Sciatic nerve (tissue), 2 donors: ENCODE measurements around the gene PPP3CA. TPM values are rescaled to one million over a fixed set of nuclear protein-coding genes. Genes with fewer than 3 reads are reported as not detected.
A peak's percentile ranks its signal among the peaks of the same experiment; 100 is the strongest.

ENCODE experiments used
- ATAC-seq: fragments of 200-7000 bp; cut with Tn5 transposase; one replicate; pipeline ENCODE4 v1.9.1; 2020; ENCODE audit warnings: mild to moderate bottlenecking, moderate library complexity
- DNase-seq: peaks from one replicate; pipeline ENCODE4 v3.0.0-alpha.2; 2020; ENCODE audit warnings: low spot score
- intact Hi-C: fragments of 100-400 bp; cut with DNase I; formaldehyde crosslinking; loops from one replicate; pipeline ENCODE4 v1.14.2; 2022
- total RNA-seq: library from RNA; stranded (reverse); fragmentation: NEBNext Ultra II Directional; extraction: Animal tissue kit (Norgen Biotek cat#: 25700); gene quantifications from one replicate; pipeline ENCODE4 v1.2.1, GENCODE V29; 2021
- donor health status: DM: no; HTN: no; CAD: no.
- donor health status: DM: no; HTN: no; CAD: no.

The PPP3CA gene
- total RNA-seq: 56.8 TPM

DNA sequence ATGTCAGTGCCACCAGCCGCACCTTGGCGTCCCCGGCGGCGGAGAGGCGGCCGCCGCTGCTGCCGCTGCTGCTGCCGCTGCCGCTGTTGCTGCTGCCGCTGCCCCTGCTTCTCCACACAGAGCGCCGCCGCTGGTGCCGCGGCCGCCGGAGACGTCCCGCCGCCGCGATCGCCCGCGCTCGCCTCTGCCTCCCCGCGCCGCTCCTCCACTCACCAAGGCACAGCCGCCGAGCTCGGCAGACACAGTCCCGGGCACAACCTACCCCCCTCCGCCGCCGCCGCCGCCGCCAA is at the start of gene PPP3CA:
Gene PPP3CA, minus strand, starts transcription at position 260 of the 290 bp plus-strand sequence.
- ATAC-seq (no peak), DNase-seq (no peak)
- intact Hi-C loops: loop anchor here (10.0 kb wide), 1 partner anchor 62 kb away; no protein-coding TSS in a partner anchor

GRCh38 chr4:101393256-101393655 is 45.9 kb upstream of the PPP3CA start:
- DNase-seq (no peak), ATAC-seq (no peak)
- intact Hi-C loops: no loop called here

DNA sequence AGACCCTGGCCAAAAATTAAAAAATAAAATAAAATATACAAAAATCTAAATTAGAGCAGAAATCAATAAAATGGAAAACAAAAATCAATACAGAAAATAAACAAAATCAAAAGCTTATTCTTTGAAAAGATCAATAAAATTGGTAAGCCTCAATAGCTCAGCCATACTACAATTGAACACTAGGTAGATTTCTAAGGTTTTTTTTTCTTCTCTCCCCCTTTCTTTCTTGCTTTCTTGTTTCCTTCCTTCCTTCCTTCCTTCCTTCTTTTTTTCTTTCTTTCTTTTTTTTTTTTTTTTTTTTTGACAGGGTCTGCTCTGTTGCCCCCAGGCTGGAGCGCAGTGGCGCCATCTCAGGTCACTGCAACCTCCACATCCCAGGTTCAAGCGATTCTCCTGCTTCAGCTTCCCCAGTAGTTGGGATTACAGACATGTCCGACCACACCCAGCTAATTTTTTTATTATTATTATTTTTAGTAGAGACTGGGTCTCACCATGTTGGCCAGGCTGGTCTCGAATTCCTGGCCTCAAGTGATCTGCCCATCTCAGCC is 23.4 kb upstream of the PPP3CA start:
- DNase-seq: no peak
- no peak for ATAC-seq
- intact Hi-C loops: no loop called here

- intact Hi-C loops: no loop called here
- no peak for ATAC-seq
- no peak for DNase-seq
Observed at GRCh38 chr4:101367201-101367600, 19.9 kb upstream of the PPP3CA start.

- intact Hi-C loops: no loop called here
- DNase-seq (no peak), ATAC-seq (no peak)
Observed at GRCh38 chr4:101366331-101366730, 19.0 kb upstream of the PPP3CA start.

DNA sequence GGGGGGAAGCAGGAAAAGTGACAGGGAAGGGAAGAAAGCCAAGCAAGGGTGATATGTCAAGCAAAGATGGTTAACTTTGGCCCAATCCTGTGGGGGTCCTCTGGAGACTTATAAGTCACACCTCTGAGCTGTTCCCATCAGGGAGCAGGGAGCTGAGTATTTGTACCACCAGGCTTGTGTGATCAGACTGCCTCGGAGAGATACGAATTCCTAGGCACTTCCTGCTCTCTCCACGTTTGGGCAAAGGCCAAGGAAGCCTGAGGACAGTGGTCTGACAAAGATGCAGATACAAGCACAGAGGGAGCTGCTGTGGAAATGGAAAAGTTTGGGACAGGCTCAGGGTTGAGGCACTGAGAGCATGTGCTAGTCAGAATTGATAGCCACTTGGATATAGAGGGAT is 10.4 kb upstream of the PPP3CA start:
- no peak for ATAC-seq
- intact Hi-C loops: no loop called here

GRCh38 chr4:101356928-101357327 is 9.6 kb upstream of the PPP3CA start:
- intact Hi-C loops: no loop called here
- DNase-seq: no peak
- ATAC-seq: peak; percentile 38

More for the DNA sequence above, 10.4 kb upstream of the PPP3CA start:
- no peak for DNase-seq

DNA sequence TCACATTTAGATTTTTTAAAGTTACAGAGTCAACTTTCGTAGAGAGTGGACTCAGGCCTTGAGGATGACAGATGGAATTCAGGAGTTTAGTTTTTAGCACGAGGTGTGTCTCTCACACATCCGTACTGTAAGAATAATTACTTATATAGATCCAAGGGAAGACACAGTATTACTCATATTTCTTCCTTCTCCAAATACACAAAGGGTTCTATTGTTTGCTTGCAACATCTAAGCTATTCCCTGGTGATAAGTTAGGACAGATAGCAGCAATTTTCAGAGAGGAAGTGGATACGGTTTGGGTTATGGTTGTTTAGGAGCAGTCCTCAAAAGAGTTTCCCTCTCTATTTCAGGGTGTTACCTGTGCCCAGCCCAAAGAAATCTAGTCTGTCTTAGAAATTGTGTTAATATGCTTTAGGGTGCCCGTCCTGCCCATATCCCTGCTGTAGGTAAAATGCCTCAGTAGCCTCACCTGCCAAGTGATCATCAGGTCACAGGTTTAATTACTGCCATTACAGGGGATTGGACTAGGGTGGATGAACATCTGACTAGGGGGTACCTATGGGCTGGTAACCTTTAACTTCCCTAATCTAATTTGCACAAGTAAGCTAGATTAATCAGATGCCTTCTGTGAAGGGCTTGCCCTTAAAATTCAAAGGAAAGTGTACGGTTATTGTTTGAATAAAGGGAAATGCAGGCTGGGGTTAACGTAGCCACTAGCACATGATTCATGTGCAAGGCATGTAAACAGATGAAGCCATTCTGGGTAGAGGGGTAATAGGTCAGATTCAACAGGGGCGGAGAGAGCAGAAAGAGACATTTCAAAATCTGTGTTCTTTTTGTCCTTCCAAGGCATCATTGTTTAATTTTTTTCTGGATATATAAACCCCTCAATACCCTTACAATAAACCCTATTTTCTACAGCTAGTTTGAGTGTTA is 8.7 kb upstream of the PPP3CA start:
- ATAC-seq (peak; percentile 80), DNase-seq (no peak)
- intact Hi-C loops: no loop called here

GRCh38 chr4:101355246-101355645 is 7.9 kb upstream of the PPP3CA start:
- ATAC-seq: no peak
- DNase-seq: no peak
- intact Hi-C loops: no loop called here

DNA sequence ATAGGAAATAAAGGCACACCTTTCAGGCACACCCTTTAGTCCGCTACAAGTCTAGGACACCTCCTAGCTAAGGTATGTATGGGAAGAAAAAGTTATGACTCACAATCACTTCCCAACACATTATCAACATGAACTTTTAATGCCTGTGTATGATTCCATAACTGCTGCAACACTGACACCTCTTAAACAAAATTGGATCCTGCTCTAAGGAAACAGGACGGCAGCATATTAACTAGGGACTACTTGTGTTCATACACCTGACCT is 2.4 kb upstream of the PPP3CA start:
- DNase-seq: no peak
- ATAC-seq: no peak
- intact Hi-C loops: loop anchor here (10.0 kb wide), 1 partner anchor 65 kb away; no protein-coding TSS in a partner anchor

GRCh38 chr4:101348995-101349800 is 1.9 kb upstream of the PPP3CA start:
- peak; percentile 69 for DNase-seq
- intact Hi-C loops: loop anchor here (10.0 kb wide), 1 partner anchor 64 kb away; no protein-coding TSS in a partner anchor
- no peak for ATAC-seq

- intact Hi-C loops: loop anchor here (10.0 kb wide), 1 partner anchor 64 kb away; no protein-coding TSS in a partner anchor
- DNase-seq (no peak), ATAC-seq (peak; percentile 17)
Observed at GRCh38 chr4:101348367-101348827, 1.1 kb upstream of the PPP3CA start.

DNA sequence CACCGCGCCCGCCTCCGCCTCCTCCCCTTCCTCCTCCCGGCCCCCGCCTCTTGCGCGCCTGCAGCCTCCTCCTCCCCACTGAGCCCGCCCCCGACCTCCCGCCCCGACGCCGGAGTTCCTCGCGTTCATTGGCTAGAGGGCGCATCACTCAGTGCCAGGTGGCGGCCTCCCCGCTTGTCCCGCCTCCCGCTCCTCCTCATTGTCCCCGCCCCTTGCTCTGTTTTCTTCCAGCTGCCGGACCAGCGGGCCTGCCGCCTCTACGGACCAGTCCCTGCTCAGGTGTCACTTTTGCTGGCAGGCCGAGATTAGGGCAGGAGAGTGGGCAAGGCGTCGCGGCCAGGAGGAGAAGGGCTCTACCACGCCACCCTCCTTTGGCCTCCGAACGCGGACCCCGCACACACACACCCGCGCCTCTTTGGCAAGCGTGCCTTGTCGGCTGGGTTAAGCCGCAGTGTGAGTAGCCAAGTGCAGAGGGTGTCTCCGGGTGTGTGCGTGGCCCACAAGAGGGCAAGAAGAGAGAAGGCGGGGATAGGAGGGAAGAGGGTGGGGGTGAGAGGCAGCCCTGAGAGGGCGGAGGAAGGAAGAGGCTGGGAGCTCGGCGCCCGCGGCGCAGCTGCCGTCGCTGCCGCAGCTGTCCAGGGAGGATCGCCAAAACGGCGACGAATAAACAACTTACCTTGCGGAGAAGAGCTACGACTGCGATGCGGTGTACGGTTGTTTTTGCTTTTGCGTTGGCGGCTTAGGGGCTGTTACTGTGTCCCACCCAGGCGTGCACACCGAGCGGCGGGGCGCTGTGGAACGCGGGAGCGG is 436 bp upstream of the PPP3CA start:
- DNase-seq (peak; percentile 100), ATAC-seq (peak; percentile 98)
- intact Hi-C loops: loop anchor here (10.0 kb wide), 1 partner anchor 63 kb away; no protein-coding TSS in a partner anchor

DNA sequence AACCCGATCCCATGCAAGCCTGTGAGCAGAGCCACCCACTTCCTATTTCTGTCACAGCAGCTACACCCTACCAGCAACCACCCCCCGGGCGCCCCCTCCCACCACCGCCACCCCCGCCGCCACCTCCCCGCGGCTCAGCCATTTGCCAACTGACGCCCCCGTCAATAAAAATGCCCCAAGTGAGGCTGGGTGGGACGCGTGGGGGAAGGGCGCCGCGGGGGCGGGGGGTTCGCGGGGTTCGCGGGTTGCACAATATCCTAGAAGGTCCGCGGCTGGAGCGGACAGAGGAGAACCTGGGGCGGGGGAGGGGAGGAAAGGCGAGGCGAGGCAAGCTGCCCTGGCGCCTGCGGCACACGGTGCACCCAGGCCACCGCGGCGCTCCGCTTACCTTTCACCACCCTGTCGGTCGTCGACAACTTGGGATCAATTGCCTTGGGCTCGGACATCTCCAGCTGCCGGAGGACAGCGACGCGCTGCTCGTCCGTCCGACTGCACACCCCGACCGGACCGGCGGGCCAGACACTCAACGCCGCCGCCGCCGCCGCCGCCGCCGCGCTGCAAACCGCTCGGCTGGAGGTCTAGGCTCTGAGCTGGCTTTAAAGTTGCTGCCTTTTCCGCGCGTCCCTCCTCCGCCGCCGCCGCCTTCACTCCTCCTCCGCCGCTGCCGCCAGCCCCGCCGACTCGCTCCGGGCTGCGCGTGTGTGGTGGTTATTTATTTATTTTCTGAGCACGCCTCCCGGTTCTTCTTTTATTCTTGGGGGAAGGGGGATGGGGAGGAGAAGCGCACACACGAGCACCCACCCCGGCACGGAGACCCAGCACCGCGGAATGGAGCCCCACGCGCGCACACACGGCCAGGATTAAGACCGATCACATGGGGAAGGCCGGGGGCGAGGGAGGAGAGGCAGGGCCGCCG is 717 bp downstream of the PPP3CA start:
- DNase-seq: peak; percentile 77
- intact Hi-C loops: loop anchor here (10.0 kb wide), 1 partner anchor 62 kb away; no protein-coding TSS in a partner anchor
- ATAC-seq: peak; percentile 41

DNA sequence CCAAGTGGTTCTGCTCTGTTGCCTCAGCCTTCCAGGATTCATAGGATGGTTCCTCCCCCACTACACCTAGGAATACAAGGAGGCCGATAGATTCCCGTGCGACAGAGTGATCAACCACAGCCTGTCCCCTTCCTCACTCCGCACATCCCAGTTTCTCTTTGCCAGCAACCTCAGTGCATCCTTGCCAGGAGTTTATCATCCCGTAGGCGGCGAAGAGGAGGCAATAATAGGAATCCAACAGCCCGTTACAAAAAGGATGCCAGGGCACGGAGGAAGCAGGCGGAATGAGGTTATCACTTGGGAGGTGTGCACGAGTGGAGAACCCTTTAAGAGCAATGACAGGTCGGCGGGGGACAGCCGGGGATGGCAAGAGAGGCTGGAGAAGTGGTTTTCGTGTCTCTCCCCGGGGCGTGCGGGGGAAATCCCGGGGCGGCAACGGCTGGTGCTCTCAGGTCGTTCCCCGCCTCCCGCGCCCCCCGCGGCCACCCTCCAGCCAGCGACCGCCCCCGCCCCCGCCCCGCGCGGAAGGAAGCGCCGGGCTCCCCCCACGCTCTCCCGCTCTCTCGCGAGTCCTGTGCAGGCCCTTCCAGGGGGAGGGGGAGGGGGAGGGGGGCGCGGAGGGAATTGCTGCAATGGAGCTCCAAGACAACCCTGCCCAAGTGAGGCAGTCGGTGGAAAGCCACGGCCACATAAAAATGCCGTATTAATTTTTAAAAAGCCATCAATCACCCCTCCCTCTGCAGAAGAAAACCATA is 1.6 kb downstream of the PPP3CA start:
- ATAC-seq (peak; percentile 3), DNase-seq (peak; percentile 77)
- intact Hi-C loops: loop anchor here (10.0 kb wide), 1 partner anchor 61 kb away; no protein-coding TSS in a partner anchor

- DNase-seq: no peak
Observed at GRCh38 chr4:101345271-101345595, 2.1 kb downstream of the PPP3CA start.

GRCh38 chr4:101339332-101339731 is 8.0 kb downstream of the PPP3CA start:
- no peak for ATAC-seq
- intact Hi-C loops: no loop called here
- DNase-seq: no peak

More at GRCh38 chr4:101345271-101345595, 2.1 kb downstream of the PPP3CA start:
- intact Hi-C loops: loop anchor here (10.0 kb wide), 1 partner anchor 60 kb away; no protein-coding TSS in a partner anchor
- ATAC-seq: no peak
